Left colon (tissue), 2 donors: ENCODE results near the gene IGLL5. TPM values are rescaled to one million over a fixed set of nuclear protein-coding genes. Genes with fewer than 3 reads are reported as not detected.
"Not testable (repeated sequence)": the region's sequence is repeated elsewhere in the genome, so short reads cannot be mapped to it uniquely, and the experiment has no call there.

Source experiments
- ATAC-seq: fragments of 200-7000 bp; cut with Tn5 transposase; one replicate; pipeline ENCODE4 v1.9.1; 2020; ENCODE audit warnings: mild to moderate bottlenecking, moderate library complexity
- DNase-seq, 2 donors: peaks; one replicate each; pipeline ENCODE4 v3.0.0-alpha.2; 2020
- intact Hi-C, 2 donors: fragments of 100-400 bp; cut with DNase I in 1 of 2; cut with micrococcal nuclease in 1 of 2; formaldehyde crosslinking; loops; one replicate each; pipeline versions ENCODE4 v1.11.2 to v1.14.0; 2022; cut with DNase I, micrococcal nuclease
- total RNA-seq, 2 donors: library from RNA; stranded (reverse); fragmentation: NEBNext Ultra II Directional; extraction: Animal tissue kit (Norgen Biotek cat#: 25700); gene quantifications; one replicate each; pipeline ENCODE4 v1.2.1, GENCODE V29; 2021
- donor health status: DM: no; HTN: no; CAD: no.
- donor health status: DM: yes; HTN: yes; CAD: no.

IGLL5 gene
- total RNA-seq, 2 donors from 2014 or later = 5.5 to 40.7 TPM

DNA sequence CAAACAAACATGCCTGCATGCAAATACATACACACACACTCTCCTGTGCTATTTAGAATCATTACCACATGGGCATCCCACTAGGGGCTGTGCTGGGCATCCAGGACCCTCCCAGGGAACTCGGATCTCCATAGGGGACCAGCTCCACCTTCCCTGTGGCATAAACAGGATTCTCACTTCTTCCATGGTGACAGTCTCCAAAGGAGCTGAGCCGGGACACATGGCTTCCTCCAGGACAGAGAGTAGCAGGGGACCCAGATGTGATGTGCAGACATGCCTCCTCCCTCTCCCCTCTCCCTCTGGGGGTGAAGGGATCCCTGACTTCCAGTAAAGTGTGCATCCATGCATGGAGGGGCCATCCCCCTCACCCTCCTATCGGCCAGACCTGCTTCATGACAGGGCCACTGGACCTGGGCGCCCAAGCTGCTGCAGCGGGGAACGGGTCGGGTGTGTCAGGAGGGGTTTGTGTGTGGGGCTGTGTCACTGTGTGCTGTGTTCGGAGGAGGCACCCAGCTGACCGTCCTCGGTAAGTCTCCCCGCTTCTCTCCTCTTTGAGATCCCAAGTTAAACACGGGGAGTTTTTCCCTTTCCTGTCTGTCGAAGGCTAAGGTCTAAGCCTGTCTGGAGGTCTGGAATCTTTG, 33.4 kb downstream of the IGLL5 start:
- intact Hi-C loops = no loop called here
- DNase-seq (no peak), ATAC-seq (no peak)

DNA sequence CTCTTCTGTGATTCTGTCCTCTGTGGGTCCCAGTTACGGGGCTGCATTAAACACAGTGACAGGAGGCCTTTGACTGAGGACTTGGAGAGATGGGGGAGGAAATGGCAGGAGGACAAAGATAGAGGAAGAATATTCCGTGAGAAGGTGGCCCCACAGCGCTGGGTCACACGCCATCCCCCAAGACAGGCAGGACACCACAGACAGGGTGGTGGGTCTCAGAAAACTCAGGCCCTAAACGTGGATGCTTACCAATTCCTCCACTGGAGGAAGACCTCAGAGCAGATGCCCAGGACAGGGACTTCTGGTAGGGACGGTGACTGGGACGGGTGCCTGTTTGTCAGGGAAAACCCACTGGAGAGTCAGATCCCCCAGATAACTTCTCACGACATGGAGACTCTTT, 34.0 kb downstream of the IGLL5 start:
- intact Hi-C loops = no loop called here
- DNase-seq (no peak), ATAC-seq (no peak)

GRCh38 chr22:22922092-22922953, 34.7 kb downstream of the IGLL5 start:
- intact Hi-C loops, ATAC-seq, DNase-seq: not testable (repeated sequence)

DNA sequence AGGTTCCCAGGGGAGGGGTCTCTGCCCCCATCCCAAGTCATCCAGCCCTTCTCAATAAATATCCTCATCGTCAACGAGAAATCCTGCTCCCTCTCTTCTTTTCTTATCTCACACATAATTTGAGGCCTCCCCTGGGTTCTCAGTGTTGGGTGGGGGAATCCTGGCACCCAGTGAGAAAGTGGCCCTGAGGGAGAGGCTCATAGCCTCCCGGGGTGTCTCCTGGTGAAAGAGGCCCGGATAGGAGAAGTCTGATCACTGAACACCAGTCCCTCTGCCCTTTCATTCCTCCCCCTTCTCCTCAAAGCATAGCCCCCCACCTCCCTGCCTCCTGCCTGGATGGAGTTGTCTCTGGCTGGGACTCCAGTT, 35.3 kb downstream of the IGLL5 start:
- DNase-seq = no peak
- intact Hi-C loops = no loop called here
- no peak for ATAC-seq

DNA sequence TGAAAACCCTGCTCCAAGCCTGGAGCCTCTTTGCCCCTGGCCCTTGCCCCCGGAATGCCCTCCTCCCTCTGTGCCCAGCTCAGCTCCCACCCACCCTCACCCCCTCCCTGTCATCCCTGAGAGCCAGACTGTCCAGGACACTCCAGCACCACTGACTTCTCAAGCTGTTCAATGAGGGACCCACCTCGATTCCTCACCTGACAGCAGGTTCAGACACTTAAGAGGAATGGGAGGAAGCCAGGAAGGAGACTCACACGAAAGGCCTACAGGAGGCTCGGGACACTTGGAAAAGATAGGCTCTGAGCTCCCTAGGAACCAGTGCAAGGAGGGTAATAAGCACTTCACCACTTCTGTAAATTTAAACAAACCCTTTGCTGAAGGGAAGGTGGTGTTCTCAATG, 35.8 kb downstream of the IGLL5 start:
- no peak for ATAC-seq
- DNase-seq = no peak
- intact Hi-C loops = no loop called here

DNA sequence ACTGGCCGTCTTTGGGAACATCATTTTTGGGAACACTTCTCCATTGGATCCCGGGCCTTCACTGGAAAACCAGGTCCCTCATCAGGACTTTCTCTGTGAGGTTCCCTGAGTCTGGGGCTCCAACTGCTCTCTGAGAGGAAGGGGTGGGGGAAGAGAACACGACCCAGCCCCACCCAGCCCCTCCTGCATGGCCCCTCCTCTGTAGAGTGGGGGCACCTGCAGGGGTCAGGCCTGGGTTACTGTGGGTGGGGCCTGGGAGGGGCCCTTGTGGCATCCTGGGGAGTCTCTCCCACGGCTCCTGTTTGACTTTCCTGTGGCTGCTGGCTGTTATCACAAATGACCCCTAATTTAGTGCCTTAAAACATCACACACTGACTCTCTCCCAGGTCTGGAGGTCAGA, 36.3 kb downstream of the IGLL5 start:
- ATAC-seq = peak; percentile 49
- intact Hi-C loops = no loop called here
- no peak for DNase-seq

DNA sequence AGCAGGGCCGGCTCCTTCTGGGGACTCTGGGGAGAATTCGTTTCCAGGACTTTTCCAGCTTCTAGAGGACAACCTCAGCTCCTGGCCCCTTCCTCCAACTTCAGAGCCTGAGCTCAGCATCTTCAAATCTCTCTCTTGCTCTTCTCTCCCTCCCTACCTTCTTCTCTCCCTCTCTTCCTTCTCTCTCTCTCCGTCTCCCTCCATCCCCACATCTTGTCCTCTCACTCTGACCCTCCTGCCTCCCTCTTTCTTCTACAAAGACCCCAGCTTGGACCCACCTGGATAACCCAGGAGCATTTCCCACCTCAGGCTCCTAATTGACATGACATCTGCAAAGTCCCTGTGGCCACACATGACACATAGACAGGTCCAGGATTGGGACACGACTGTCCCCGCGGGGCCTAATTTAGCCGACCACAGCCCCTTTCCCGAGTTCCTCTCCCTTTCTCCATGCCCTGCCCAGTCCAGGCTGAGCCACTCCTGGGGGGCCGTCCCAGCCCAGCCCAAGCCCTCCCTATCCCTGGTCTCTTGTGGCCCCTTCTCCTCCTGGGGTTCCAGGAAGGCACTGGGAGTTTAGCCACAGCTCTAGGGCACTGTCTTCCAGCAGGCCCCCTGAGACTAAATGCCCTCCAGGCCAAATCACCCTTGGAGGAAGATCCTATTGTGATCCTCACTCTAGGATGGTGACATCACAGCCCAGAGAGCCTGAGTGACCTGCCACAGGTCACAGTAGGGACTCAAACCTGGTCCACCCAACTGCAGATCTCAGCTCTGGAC, 36.9 kb downstream of the IGLL5 start:
- no peak for DNase-seq
- intact Hi-C loops = no loop called here
- no peak for ATAC-seq

DNA sequence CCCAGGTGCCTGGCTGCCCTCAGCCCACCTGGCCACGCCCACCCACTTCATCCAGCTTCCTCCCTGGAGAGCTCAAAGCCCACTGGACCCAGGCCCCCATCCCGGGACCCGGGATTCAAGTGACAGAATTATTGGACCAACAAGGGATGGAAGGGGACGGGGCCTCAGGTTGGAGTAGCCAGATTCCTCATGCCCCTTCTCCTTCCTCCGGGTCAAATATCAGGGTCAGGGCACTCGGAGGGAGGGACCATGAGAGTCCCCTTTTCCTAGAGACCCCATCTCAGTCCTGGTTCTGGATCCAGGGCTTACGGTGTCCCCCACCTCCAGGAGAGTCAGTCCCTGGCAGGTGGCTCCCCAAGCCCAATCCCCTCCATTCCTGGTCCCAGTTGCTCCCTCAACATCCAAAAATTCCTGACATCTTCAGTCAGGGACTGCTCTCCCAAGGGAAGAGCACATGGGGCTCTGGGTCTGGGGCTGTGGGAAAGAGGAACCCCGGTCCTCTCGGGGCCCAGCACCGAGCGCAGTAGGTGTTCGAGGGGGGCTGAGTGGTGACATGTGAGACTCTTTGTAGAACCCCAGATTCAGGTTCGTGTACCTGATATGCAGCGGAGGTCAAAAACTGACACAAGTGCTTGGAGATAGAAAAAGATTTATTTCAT, 37.7 kb downstream of the IGLL5 start:
- intact Hi-C loops = no loop called here
- DNase-seq (no peak), ATAC-seq (no peak)

DNA sequence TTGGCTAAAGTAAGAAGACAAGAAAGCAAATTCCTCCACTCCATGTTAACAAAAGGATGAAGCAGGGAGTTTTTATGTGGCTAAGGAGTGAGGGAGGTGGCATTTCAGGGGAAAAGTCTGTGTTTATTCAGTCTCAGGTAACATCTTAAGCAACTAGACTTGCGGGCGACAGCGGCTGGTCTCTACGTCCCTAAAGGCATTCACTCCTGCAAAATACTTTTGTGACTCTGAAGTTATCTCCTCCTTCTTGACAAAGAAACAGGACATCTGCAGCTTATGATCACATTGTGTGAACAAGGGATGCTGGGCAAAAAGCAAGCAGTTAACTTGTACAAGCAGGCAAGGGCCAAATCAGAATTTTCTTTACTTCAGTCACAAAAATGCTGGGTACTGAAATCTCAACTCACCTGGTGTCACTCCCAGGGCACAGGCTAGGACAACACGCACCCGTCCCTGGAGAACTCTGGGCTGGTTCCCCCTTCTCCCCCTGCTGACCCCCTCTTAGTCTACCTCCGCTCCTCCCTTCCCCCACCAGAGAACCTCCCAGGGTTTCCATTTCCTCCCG, 38.3 kb downstream of the IGLL5 start:
- intact Hi-C loops = no loop called here
- ATAC-seq (no peak), DNase-seq (no peak)

DNA sequence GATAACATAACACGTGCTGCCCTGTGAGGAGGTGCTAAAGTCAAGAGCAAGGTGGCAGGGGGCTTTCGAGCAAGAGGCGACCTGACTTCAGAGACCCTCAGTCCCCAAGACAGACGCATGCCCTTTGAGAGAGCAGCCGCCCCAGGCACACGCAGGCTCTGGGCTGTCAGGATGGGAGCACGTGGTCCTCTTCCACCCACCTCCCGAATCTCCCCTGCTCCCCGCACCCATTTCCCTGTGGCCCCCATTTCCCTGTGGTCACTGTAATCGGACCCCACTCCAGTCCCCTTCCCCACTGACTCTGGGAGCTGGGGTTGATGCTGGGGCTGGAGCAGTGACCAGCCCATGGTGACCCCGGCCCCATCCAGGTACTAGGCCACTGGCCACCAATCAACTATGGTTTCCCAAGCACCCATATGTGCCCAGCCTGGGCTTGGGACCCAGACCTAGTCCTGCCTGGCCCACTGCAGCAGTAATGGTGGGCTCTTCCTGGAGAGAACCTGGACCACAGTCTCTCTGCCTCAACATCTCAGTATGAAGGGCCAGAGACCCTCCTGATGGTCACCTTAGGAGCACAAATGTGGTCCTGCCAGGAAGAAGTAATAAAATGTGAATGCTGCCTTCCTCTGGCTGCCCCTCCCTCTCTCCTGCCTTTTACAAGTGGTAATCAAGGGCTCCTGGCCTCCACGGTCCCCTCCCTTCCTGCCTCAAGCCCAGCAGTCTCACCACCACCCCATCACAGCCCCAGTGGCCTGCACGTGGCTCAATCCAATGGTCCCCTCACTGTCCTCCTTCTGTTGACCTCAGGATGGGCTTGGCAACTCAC, 39.0 kb downstream of the IGLL5 start:
- ATAC-seq (peak; percentile 66), DNase-seq (no peak)
- intact Hi-C loops = no loop called here

- intact Hi-C loops = no loop called here
- DNase-seq (no peak), ATAC-seq (no peak)
Observed at GRCh38 chr22:22927196-22927887, 39.7 kb downstream of the IGLL5 start.

- no peak for ATAC-seq
- no peak for DNase-seq
- intact Hi-C loops = no loop called here
Observed at GRCh38 chr22:22927888-22928665, 40.5 kb downstream of the IGLL5 start.

- DNase-seq (peak; percentile 53 to 73), ATAC-seq (peak; percentile 55)
- intact Hi-C loops = no loop called here
Observed at GRCh38 chr22:22928666-22929380, 41.2 kb downstream of the IGLL5 start.

DNA sequence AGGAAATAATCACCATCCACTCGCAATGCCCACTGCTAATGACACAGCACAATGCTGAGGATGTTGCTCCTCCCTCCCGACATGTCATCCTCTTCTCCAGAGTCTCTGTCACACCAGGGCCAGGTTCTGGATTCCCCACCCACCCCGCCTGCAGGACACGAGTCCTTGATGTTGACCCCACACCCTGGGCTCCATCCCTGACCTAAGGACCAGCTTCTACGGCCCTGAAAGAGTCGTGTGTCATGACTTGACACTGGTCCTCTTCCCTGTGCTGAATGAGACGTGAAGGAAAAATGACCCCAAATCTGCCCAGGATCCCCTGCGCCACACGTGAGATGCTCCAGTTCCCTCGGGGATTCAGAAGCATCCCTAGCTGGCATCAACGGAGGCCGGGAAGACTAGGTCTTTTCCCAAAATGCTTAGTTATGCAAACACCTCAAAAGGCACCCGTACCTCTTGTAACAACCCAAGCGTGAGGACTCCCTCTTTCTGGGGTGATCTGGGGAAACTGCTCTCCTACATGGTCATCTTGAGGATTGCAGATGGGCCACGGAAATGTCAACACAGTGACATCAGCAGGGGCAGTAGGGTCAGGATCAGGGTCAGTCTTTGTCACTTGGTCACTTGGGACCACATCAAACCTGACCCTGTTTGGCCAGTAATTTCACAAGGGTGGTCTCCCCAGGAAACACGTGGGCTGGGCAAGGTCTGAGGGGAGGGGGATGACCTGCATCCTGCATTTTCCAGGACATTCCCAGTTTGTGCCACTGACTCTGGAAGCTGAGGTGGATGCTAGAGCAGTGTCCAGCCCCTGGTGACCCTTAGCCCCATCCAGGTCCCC, 42.0 kb downstream of the IGLL5 start:
- intact Hi-C loops = no loop called here

DNA sequence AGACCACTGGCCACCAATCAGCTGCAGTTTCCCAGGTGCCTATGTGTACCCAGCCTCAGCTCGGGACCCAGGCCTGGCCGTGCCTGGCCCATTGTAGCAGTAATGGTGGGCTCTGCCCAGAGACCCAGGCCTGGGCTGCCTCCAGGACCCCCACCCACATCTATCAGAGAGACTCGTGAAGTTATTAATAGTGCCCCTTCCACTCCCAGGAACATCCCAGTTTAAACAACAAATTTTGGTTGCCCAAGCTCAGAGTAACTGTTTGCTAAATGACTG, 42.5 kb downstream of the IGLL5 start:
- intact Hi-C loops = no loop called here
- no peak for DNase-seq
- ATAC-seq = no peak

More for the DNA sequence above, 42.0 kb downstream of the IGLL5 start:
- ATAC-seq (no peak), DNase-seq (no peak)
